Smooth muscle cell (in vitro differentiated cells): ENCODE measurements around the gene FARP1. TPM values are rescaled to one million over a fixed set of nuclear protein-coding genes. Genes with fewer than 3 reads are reported as not detected.

ENCODE experiments used
- DNase-seq: peaks from one replicate; lab custom pipeline; 2025; ENCODE audit not compliant: unreplicated experiment; lab: John Stamatoyannopoulos, UW
- H2AFZ ChIP-seq: fragments of 200-600 bp; sonication (generic); 2 replicates; pipeline ENCODE4 v1.6.0; 2016; ENCODE audit warnings: antibody characterized with exemption, low read depth, mild to moderate bottlenecking
- H3F3A ChIP-seq: fragments of 200-600 bp; sonication (generic); 2 replicates; pipeline ENCODE4 v1.6.0; 2017; ENCODE audit warnings: antibody characterized with exemption, low read depth
- H3K27ac ChIP-seq: fragments of 200-600 bp; sonication (generic); 2 replicates; pipeline ENCODE4 v1.5.1; 2016; ENCODE audit warnings: low read depth, mild to moderate bottlenecking
- H3K27me3 ChIP-seq: fragments of 200-600 bp; sonication (generic); 2 replicates; pipeline ENCODE4 v1.6.1; 2016; ENCODE audit warnings: low read depth, mild to moderate bottlenecking
- H3K36me3 ChIP-seq: fragments of 200-600 bp; sonication (generic); 2 replicates; pipeline ENCODE4 v1.5.1; 2016; ENCODE audit warnings: low read depth
- H3K4me1 ChIP-seq: fragments of 200-600 bp; sonication (generic); 2 replicates; pipeline ENCODE4 v1.5.1; 2016; ENCODE audit warnings: low read depth
- H3K4me2 ChIP-seq: fragments of 200-600 bp; sonication (generic); 2 replicates; pipeline ENCODE4 v1.6.0; 2016; ENCODE audit warnings: mild to moderate bottlenecking
- H3K4me3 ChIP-seq: fragments of 200-600 bp; sonication (generic); 2 replicates; pipeline ENCODE4 v1.5.1; 2016; ENCODE audit warnings: mild to moderate bottlenecking
- H3K79me2 ChIP-seq: fragments of 200-600 bp; sonication (generic); 2 replicates; pipeline ENCODE4 v1.6.0; 2016; ENCODE audit warnings: low read depth, mild to moderate bottlenecking
- H3K9ac ChIP-seq: fragments of 200-600 bp; sonication (generic); 2 replicates; pipeline ENCODE4 v1.6.0; 2016; ENCODE audit warnings: low read depth
- H3K9me3 ChIP-seq: fragments of 200-600 bp; sonication (generic); replicated peaks from 2 replicates; pipeline ENCODE4 v1.5.1; 2016; ENCODE audit warnings: low read depth
- H4K20me1 ChIP-seq: fragments of 200-600 bp; sonication (generic); 2 replicates; pipeline ENCODE4 v1.6.0; 2016; ENCODE audit warnings: low read depth
- WGBS: methylation state at CpG from one replicate; pipeline ENCODE4 v1.1.7; 2016; ENCODE audit warnings: low lambda C conversion rate; 5-methylcytosine and 5-hydroxymethylcytosine counted together
- polyA plus RNA-seq: library from polyadenylated mRNA; unstranded; fragments of >200 nt; fragmentation: Nextera tagmentation; extraction: Ambion mirVana; gene quantifications from 2 replicates; pipeline ENCODE4 v1.2.1, GENCODE V29; 2016
- total RNA-seq: library from RNA; depleted of rRNA; stranded (reverse); fragments of >200 nt; gene quantifications from 2 replicates; pipeline ENCODE4 v1.2.3, GENCODE V29; 2014
- TF ChIP-seq, protein P1 (sequence below): fragments of 200-600 bp; sonication (generic); IDR thresholded peaks from 2 replicates; pipeline ENCODE4 v1.5.1; 2017; ENCODE audit warnings: borderline replicate concordance, mild to moderate bottlenecking, antibody characterized with exemption; ENCODE audit not compliant: insufficient read depth, poor library complexity, severe bottlenecking

The FARP1 gene
- total and polyA plus RNA-seq, 2 experiments from 2014 or later: 59.4 to 104 TPM

DNA sequence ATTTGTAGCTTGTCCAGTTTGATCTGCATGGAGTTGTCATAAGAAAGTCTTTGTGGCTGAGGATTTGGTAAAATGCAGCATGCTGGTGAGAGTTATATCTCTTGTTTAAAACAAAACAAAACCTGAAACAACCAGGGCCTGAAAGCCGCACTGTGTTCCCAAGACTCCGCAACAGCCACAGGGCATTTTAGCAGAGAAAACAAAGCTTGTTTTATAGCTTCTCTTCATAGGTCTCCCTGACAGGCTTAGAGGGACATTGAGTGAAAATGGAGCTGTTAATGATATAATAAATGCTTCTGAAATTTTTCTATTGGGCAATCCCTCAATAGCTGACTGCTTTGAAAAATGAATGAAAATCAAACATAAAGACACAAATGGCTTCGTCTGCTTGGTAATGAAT is 182.8 kb downstream of the FARP1 start:
- WGBS: 72% methylated on average over 3 of the region's 3 CpGs
- no peaks in the 10 kb centered on the region for H3K27me3 ChIP-seq
- TF ChIP-seq, protein P1, sequence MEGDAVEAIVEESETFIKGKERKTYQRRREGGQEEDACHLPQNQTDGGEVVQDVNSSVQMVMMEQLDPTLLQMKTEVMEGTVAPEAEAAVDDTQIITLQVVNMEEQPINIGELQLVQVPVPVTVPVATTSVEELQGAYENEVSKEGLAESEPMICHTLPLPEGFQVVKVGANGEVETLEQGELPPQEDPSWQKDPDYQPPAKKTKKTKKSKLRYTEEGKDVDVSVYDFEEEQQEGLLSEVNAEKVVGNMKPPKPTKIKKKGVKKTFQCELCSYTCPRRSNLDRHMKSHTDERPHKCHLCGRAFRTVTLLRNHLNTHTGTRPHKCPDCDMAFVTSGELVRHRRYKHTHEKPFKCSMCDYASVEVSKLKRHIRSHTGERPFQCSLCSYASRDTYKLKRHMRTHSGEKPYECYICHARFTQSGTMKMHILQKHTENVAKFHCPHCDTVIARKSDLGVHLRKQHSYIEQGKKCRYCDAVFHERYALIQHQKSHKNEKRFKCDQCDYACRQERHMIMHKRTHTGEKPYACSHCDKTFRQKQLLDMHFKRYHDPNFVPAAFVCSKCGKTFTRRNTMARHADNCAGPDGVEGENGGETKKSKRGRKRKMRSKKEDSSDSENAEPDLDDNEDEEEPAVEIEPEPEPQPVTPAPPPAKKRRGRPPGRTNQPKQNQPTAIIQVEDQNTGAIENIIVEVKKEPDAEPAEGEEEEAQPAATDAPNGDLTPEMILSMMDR: no peak
- DNase-seq: no peak
- H3K27ac ChIP-seq: peak overlapping the region; percentile 13
- H3K9me3 ChIP-seq: no peaks in the 10 kb centered on the region
- H3F3A ChIP-seq: peaks cover 5% of the 10 kb centered on the region
- no peaks in the 10 kb centered on the region for H3K36me3 ChIP-seq
- no peak overlapping the region for H3K4me3 ChIP-seq
- no peak overlapping the region for H3K9ac ChIP-seq
- H3K4me1 ChIP-seq: peaks cover 48% of the 10 kb centered on the region
- peaks cover 20% of the 10 kb centered on the region for H4K20me1 ChIP-seq
- H3K79me2 ChIP-seq: peaks cover 62% of the 10 kb centered on the region
- H2AFZ ChIP-seq: no peak overlapping the region
- no peak overlapping the region for H3K4me2 ChIP-seq

DNA sequence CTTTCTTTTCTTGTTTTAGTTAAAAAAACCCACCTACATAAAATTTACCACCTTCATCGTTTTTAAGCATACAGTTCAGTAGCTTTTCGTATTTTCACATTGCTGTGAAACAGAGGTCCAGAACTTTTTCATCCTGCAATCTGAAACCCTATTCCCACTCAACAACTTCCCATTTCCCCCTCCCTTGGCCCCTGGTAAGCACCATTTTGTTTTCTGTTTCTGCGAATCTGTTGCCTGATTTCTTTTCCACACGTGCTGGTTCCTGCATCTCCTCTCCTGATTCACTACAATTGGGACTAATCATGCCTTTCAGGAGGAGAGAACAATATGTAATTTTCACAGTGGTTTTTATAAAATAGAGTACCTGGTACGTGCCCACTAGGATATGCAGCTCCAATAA is 183.4 kb downstream of the FARP1 start:
- Histone ChIP-seq H4K20me1 (peaks cover 16% of the 10 kb centered on the region), H2AFZ (no peak overlapping the region), H3K4me2 (peak overlapping the region; percentile 78), H3K27me3 (no peaks in the 10 kb centered on the region), H3K4me3 (no peak overlapping the region), H3K79me2 (peaks cover 64% of the 10 kb centered on the region), H3K9me3 (no peaks in the 10 kb centered on the region), H3K27ac (peak overlapping the region; percentile 85), H3K36me3 (no peaks in the 10 kb centered on the region), H3F3A (peaks cover 5% of the 10 kb centered on the region), H3K4me1 (peaks cover 48% of the 10 kb centered on the region), H3K9ac (no peak overlapping the region)
- TF ChIP-seq, protein P1: no peak
- 67% methylated on average over 5 of the region's 5 CpGs for WGBS
- no peak for DNase-seq

DNA sequence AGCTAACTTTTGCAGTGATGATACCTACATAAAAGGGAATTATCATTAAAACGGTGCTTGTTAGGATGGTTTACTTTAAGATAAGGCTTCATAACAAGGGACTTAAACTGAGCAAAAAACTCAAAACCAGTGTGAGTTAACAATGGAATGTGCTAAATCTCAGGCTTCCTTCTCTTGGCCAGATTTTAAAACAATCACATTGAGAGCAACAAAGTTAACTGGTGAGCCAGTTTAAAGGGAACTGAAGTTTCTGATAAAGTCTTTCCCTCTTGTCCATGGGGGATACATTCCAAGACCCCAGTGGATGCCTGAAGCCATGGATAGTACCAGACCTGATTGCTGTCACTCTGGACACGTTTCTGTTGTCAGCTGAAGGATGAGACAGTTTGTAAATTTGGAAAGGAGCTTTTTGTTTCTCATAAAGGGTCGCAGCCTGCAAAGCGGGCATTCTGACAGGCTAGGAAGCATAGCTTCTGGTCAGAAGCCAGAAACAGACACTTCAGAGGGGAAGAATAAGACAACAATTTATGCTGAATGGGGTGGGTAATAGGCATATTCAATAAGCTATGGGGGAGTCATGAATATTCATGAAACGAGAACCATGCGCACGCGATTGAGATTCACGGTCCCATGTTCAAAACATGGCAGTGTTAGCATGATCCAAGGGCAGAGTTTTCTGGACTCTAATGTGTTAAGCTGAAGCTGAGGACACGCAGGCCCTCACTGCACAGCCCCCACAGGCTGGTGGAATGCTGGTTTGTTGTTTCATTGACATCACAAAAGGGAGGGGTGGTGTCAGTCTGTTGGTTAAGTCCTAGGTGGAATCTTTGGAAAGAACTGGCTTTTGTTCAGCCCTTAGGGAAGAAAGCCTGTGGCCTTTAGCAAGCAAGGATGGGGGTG is 184.7 kb downstream of the FARP1 start:
- no peak for DNase-seq
- H3K27ac ChIP-seq: peak overlapping the region; percentile 85
- peaks cover 60% of the 10 kb centered on the region for H3K4me1 ChIP-seq
- no peak overlapping the region for H3K4me3 ChIP-seq
- H3K27me3 ChIP-seq: no peaks in the 10 kb centered on the region
- peaks cover 5% of the 10 kb centered on the region for H4K20me1 ChIP-seq
- H3K36me3 ChIP-seq: no peaks in the 10 kb centered on the region
- peaks cover 5% of the 10 kb centered on the region for H3F3A ChIP-seq
- H2AFZ ChIP-seq: peak overlapping the region; percentile 1
- WGBS: 7% methylated on average over 10 of the region's 10 CpGs
- H3K79me2 ChIP-seq: peaks cover 59% of the 10 kb centered on the region
- TF ChIP-seq, protein P1: no peak
- H3K4me2 ChIP-seq: peak overlapping the region; percentile 78
- peak overlapping the region; percentile 45 for H3K9ac ChIP-seq
- no peaks in the 10 kb centered on the region for H3K9me3 ChIP-seq
